ENCODE data around the gene IDH1.

Gene IDH1

DNA sequence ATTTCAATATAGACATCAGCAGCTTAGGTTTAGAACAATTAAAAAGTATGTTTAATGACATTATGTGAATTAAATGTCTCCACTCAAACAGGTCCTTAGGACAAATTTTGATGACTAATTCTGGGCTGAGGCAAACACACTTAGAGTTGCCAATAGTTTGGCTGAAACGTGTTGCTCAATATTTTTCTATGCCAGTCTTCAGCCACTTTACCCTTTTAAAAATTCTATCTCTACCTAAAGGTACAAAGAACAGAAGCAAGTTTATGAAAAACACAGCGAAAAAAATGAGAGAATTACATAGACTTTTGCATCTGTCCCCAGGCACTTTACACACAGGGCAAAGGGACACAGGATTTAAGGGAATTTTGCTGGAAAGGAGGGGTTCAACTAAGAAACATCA is 4.5 kb downstream of the IDH1 start:
- H3K4me3 ChIP-seq (ENCODE audit: low read depth, low read length), result no peak overlapping the region
- TF ChIP-seq, protein P1, sequence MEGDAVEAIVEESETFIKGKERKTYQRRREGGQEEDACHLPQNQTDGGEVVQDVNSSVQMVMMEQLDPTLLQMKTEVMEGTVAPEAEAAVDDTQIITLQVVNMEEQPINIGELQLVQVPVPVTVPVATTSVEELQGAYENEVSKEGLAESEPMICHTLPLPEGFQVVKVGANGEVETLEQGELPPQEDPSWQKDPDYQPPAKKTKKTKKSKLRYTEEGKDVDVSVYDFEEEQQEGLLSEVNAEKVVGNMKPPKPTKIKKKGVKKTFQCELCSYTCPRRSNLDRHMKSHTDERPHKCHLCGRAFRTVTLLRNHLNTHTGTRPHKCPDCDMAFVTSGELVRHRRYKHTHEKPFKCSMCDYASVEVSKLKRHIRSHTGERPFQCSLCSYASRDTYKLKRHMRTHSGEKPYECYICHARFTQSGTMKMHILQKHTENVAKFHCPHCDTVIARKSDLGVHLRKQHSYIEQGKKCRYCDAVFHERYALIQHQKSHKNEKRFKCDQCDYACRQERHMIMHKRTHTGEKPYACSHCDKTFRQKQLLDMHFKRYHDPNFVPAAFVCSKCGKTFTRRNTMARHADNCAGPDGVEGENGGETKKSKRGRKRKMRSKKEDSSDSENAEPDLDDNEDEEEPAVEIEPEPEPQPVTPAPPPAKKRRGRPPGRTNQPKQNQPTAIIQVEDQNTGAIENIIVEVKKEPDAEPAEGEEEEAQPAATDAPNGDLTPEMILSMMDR (IDR thresholded peaks at IDR 0.05; ENCODE audit: low read depth, low read length), result no peak

DNA sequence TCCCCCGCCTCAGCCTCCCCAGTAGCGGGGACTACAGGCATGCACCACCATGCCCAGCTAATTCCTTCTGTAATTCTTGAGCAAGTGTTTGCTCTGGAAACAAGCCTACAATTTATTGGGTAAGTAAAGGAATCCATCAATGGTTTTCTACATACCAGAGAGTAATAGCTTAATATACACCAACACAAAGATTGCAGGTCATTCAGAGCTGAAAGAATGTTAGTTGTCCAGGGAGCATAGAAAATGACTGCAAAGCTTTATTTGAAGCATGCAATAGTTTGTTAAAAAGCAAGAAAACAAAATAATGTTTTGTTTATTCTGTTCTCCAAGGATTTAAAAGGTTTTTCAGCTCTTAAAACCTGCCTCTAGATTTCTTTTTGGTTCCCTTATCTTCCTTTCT is 5.6 kb downstream of the IDH1 start:
- H3K4me3 ChIP-seq (ENCODE audit: low read depth, low read length), result no peak overlapping the region
- TF ChIP-seq, protein P1 (IDR thresholded peaks at IDR 0.05; ENCODE audit: low read depth, low read length), result no peak

DNA sequence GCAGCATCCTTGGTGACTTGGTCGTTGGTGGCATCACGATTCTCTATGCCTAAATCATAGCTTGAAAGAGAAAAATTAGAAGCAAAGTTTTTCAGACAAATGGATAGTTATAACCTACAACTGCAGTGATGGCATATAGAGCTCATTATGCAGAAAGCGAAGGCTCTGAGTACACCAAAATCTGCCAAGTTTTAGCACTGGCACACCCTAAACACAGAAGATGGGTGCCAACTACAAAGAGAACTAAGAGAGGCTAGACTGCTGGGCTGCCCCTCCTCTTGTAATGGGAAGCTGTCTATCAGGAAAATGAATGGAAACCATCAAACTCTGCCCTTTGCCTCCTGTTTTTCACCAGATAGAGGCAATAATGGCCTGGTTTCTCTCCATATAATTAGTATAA is 6.3 kb downstream of the IDH1 start:
- no peak overlapping the region for H3K4me3 ChIP-seq (ENCODE audit: low read depth, low read length)
- TF ChIP-seq, protein P1 (IDR thresholded peaks at IDR 0.05; ENCODE audit: low read depth, low read length), result no peak

- H3K4me3 ChIP-seq (ENCODE audit: low read depth, low read length), result no peak overlapping the region
- TF ChIP-seq, protein P1 (IDR thresholded peaks at IDR 0.05; ENCODE audit: low read depth, low read length), result no peak
These were observed 9.1 kb downstream of the IDH1 start for GRCh38 chr2:208245746-208246145.

DNA sequence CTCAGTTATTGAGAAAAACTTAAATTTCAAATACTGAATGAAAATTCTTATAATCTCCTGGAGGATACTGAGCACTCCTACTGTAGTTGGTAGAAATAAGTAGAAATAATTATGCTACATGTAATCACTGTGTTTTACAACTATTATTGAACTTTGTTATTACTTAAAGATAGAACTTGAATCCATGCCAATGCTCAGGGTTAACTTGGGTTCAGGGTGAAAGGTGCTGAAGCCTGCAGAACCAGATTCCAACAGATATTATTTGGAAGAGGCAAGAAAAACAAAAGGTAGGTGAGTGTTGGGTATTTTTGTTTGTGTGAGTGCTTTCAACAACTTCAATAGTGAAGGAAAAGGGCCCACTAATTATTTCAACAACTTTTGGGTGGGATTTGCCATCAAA is 10.4 kb downstream of the IDH1 start:
- no peak overlapping the region for H3K4me3 ChIP-seq (ENCODE audit: low read depth, low read length)
- TF ChIP-seq, protein P1 (IDR thresholded peaks at IDR 0.05; ENCODE audit: low read depth, low read length), result no peak

DNA sequence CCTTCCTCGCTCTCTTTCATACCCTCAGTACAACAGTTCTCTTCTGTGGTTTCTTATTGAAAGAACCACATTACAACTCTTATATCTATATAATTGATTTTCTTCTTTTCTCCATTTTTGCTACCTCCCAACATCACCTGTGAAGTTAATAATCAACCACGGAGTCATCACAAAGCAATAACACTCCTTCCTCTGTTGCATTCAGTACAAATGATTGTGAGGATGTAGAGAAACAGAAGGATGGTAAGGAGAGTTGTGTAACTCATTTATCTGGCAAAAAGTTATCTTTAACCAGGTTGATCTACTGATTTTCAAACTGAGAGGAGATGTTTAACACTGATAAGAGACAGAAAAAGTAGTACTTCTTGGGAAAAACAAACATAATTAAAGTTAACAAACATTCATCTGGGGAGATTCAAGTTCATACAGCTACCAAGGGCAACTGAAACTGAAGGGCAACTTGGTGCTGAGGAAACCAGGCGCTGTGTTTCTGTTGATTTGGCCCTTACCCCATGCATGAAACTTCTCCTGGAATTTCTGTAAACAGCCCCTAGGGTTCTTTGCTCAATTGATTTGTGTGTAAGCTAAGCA is 14.2 kb downstream of the IDH1 start:
- TF ChIP-seq, protein P1 (IDR thresholded peaks at IDR 0.05; ENCODE audit: low read depth, low read length), result no peak
- H3K4me3 ChIP-seq (ENCODE audit: low read depth, low read length), result no peak overlapping the region

DNA sequence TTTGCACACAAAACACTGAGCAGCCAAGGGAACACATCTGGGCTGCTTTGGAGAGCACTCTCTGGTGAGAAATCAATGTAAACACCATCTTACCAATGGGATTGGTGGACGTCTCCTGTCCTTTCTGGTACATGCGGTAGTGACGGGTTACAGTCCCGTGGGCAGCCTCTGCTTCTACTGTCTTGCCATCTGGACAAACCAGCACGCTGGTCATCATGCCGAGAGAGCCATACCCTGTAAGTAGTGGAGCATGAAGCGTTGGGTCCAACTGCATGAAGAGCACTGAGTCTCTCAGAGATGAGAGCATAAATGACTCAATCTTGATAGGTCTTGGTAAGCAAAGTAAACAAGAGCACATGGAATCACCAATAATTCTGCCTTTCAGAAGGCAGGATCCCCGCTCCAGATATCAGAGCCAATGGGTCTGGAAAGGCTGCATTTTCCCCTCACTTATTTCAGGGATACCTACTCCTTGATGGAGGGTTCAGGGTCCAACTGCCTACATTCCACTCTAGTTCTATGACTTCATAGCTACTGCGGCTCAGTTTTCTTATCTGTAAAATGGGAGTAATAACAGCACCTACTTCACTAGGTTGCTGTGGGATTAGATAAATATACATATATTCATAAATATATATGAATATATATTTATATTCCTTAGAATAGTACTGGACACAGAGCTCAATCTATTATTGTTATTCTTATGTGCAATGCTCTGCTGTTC is 14.9 kb downstream of the IDH1 start:
- TF ChIP-seq, protein P1 (IDR thresholded peaks at IDR 0.05; ENCODE audit: low read depth, low read length), result no peak
- no peak overlapping the region for H3K4me3 ChIP-seq (ENCODE audit: low read depth, low read length)

Measured in WI38 (cell line).